NCI-H2227 (cell line): ENCODE measurements around the gene XCL1.
"Not testable (repeated sequence)": the region's sequence is repeated elsewhere in the genome, so short reads cannot be mapped to it uniquely, and the experiment has no call there.

Experiments used
- DNase-seq: peaks from one replicate; lab custom pipeline; 2025; ENCODE audit not compliant: unreplicated experiment; lab: John Stamatoyannopoulos, UW

Gene XCL1

GRCh38 chr1:168567007-168567406 is 9.4 kb upstream of the XCL1 start:
- no peak for DNase-seq

GRCh38 chr1:168567568-168567967 is 8.8 kb upstream of the XCL1 start:
- no peak for DNase-seq

DNA sequence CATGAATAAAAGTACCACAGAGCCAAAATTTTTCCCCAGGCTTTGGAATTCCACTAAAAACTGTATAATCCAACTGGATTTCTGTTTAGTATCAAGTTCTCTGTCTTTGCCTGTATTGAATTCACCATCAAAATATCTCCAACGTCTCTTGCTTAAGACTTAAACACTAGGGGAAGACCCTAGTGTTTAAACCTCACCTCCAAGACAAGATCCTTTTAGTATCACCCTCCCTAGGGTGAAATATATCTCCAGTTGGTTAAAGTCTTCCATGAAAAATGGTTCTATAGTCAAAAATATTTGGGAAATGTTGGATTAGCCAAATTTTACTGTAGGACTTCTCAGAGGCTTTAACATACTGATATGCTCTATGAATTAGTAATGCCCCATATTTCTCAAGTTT is 8.1 kb upstream of the XCL1 start:
- no peak for DNase-seq

- DNase-seq, result no peak
Measured at GRCh38 chr1:168570652-168571051, 5.8 kb upstream of the XCL1 start.

- DNase-seq, result no peak
Measured at GRCh38 chr1:168572633-168573032, 3.8 kb upstream of the XCL1 start.

DNA sequence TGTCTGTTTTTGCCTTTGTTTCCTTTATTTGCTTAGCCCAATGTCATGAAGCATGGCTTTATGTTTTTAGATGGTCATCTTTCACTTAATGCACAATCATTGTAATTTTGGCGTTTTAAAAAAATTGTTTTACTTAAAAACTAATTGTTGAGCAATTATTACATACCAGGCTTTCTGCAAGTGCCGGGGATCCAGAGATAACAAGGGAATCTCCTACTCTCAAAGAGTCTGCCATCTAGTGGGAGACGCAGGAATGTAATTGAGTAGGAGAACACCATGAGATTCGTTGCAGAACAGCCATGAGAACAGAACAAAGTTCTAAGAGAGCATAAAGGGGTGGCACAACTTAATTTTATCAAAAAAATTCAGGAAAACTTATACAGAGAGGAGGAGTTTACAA is 2.2 kb upstream of the XCL1 start:
- DNase-seq, result peak; percentile 10

DNA sequence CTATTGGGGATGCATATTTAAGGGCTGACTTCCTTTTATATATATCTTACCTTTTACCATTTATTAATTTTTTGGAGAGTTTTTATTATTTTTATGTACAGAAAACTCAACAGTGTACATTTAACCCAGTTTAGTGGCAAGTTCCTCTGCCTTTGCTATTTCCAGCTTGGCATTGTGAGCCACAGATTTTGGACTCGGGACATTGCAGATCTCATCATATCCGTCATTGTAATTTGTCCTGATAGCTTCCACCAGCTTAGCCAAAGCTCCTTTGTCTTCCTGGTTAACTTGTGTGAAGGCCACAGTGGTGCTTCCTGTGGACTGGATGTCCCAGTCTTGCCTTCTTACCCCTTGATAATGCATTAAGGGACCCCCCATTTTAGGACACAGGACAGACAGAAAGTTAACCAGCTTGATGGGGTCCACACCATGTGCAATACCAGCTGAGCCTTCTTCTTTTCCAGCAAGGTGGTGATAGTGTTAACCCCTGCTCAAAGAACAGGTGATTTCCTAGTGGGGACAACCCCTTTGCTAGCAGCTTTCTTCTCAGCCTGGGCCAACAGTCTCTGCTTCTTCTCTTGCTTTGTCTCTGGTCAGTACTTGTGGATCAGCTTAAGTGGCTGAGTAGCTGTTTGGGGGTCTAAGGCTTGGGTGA is 2.3 kb downstream of the XCL1 start:
- not testable (repeated sequence) for DNase-seq

- not testable (repeated sequence) for DNase-seq
Measured at GRCh38 chr1:168580290-168580689, 3.9 kb downstream of the XCL1 start.

- not testable (repeated sequence) for DNase-seq
Measured at GRCh38 chr1:168580991-168581390, 4.6 kb downstream of the XCL1 start.

DNA sequence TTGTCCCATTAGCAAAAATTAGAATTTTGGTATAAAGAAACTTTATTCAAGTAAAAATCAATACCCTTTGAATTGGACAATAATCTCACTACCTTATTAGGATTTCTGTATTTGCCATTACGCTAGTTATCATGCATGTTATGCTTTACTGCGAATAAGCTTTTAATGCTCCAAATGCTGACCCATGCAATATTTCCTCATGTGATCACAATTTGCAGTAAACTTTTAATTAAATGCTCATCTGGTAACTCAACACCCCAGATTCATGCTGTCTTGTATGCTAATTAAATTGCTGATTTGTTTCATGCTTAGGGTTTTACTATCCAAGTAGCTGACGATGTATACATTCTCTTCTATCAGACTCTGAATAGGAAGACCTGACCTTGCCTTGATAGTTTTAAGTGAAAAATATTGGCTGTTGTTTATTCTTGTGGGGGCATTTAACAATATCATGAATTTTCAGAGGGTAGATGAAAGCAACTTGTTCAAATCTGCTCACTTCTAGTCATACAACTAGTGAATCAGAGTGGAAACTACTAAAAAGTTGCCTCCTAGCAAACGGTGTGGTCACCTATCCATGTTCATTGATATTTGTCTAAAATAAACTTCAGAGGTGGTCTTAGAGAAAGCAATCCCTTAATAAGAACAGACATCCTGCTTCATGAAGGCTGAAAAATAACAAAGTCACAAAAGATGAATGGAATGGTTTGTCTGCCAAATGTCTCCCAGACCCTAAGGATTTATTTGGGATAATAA is 5.6 kb downstream of the XCL1 start:
- no peak for DNase-seq

GRCh38 chr1:168582688-168583336 is 6.4 kb downstream of the XCL1 start:
- no peak for DNase-seq

DNA sequence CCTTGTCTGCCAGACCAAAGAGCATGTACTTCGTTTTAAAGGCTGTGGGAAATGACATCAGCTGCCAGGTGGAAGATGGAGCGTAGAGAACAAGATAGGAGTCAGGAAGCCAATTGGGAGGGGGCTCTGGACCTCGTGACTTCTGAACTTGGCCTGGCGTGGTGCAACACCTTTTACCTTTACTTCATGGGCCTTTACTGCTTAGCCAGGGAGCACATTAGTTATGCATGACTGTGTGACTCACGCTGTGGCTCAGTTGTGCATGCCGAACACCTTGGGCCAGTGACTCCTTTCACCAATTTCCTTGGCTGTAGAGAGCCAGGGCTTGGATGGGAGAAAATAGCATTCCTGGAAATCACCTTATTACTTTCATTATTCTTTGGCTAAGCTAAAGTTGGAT is 7.2 kb downstream of the XCL1 start:
- no peak for DNase-seq

DNA sequence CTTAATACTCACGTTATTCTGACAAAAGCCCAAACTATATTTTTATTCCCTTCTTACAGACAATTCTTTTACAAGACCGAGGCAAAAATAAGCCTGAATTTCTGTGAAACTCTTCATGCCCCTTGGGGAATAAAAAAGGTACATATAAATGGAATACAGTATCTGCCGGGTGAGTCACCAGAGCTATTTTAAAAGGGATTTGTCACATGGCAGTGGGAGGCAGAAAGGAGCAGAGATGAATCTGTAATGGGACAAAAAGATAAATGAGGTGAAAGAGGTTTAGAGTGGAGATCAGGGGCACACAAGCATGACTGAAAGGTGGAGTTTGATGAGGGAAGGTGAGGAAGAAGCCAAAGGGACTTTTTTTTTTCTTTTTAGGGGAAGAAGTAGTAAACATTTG is 8.8 kb downstream of the XCL1 start:
- no peak for DNase-seq

DNA sequence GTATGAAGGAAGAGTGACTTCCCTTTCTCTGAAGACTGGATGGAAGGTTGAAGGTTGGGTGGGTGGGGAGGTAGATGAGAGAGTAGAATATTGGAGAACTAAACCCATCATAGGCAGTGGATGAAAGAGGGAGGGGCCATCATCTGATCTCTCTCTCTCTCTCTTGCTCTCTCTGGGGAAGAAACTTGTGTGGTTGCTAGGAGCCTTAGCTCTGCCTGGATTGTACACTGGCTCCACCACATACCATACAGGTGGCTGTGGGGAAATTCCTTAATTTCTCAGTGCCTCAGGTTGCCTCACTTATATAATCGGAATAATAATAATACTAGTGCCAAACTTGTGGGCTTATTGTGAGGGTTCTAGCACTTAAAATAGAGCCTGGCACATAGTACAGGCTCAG is 9.5 kb downstream of the XCL1 start:
- DNase-seq, result no peak

- DNase-seq, result no peak
Measured at GRCh38 chr1:168589167-168589566, 12.8 kb downstream of the XCL1 start.

DNA sequence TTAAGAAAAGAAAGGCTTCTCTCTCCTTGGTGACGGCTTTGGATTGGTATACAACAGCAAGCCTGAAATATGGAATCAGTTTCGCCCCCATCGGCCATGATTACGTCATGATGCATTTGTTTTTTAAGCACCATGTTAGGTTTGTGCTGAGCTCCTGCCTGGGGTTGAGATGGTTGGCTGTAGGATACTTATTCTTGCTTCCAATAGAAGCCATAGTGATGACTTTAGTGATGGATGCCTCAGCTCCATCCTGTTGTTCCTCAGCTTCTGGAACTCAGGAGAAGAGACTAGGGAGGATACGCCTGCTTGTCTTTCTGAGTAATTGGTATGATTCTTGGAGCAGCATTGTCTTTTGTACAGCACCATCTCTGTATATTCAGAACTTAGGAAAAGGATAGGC is 14.7 kb downstream of the XCL1 start:
- no peak for DNase-seq

- no peak for DNase-seq
Measured at GRCh38 chr1:168591641-168592250, 15.3 kb downstream of the XCL1 start.

DNA sequence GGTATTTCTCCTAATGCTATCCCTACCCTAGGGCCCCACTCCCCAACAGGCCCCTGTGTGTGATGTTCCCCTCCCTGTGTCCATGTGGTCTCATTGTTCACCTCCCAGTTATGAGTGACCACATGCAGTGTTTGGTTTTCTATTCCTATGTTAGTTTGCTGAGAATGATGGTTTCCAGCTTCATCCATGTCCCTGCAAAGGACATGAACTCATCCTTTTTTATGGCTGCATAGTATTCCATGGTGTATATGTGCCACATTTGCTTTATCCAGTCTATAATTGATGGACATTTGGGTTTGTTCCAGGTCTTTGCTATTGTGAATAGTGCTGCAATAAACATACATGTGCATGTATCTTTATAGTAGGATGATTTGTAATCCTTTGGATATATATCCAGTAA is 19.0 kb downstream of the XCL1 start:
- DNase-seq, result not testable (repeated sequence)

DNA sequence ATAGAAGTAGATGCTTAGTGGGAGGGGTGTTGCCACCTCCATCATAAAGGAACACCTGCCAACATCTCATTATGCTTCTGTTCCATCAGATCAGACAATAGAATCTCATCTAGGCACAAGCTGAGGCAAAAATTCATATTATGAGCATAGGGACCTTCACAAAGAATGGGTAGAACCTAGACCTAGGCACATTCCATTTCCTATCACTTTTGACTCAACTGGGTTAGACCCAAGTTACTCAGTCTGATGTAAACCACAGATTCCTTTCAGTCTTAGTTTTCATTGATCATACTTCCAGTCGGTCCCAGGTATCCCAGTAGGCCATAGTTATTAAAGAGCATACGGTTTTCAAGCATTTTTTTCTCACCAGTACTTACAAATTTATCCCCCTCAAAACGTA is 21.7 kb downstream of the XCL1 start:
- no peak for DNase-seq

GRCh38 chr1:168598892-168599291 is 22.5 kb downstream of the XCL1 start:
- no peak for DNase-seq

- DNase-seq, result no peak
Measured at GRCh38 chr1:168599641-168600040, 23.2 kb downstream of the XCL1 start.

DNA sequence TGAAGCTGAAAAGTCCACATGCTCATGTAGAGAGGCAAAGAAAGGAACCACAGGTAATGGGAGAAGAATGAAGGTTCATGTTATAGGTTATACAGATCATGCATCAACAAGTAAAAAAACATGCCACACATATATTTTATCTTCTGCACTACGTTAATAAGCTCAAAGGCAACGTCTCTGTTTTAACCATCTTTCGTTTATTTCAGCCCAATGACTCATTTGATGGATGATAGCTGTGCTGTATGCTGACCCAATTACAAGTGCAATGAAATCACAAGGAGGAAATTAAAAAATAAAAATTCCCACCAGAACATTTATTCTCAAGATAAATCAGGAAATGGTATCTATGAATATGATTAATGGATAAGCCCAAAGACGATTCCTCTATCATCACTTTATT is 24.6 kb downstream of the XCL1 start:
- no peak for DNase-seq
